ENCODE results near the gene DAB1. TPM values are rescaled to one million over a fixed set of nuclear protein-coding genes. Genes with fewer than 3 reads are reported as not detected.

DAB1 gene
- total RNA-seq, 2 experiments from 2014 or later: 0.54 to 0.72 TPM

DNA sequence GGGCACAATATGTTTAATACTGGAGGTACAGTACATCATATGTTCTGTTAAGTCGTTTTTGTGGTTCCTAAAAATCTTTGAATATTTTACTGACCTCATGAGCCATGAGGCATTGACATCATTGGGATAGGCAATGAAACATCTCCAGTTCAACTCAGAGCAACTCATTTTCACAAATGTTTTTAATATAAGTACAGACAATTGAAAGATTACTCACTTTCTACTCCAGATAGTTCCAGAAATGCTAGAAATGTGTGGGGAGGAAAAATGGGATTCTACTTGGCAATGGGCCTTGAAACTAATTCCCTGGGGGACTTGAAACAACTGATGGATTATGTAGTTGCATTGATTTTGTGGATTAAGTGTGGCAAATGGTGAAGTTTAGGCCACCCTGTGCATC is 450.9 kb downstream of the DAB1 start:
- Mint-ChIP-seq H3K4me1 (no peaks in the 10 kb centered on the region), H3K27me3 (no peaks in the 10 kb centered on the region), H3K4me3 (no peak overlapping the region), H3K27ac (no peak overlapping the region), H3K9me3 (no peaks in the 10 kb centered on the region), H3K36me3 (no peaks in the 10 kb centered on the region)
- no peak for ATAC-seq (ENCODE audit: low read depth)
- DNase-seq: no peak
- POLR2A ChIA-PET: no interaction called here

DNA sequence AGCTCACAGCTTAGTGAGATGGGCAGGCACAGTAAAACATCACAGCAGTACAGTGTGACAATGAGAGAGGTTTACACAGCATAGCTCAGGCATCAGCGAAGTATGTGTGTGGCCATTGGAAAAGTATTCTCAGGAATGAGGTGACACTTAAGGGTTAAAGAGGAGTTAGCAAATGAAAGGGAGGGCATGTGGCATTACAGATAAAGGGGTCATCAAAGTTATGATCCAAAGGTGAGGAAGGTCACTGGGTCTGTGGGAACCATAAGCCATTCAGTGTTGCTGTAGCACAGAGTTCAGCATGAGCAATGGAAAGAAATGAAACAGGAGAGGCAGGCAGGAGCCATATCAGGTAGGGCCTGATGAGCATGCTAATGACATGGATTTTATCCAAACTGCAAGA is 453.6 kb downstream of the DAB1 start:
- no peaks in the 10 kb centered on the region for H3K4me1 Mint-ChIP-seq
- no peak for DNase-seq
- POLR2A ChIA-PET: no interaction called here
- H3K27ac Mint-ChIP-seq: no peak overlapping the region
- ATAC-seq (ENCODE audit: low read depth): no peak
- no peak overlapping the region for H3K4me3 Mint-ChIP-seq
- no peaks in the 10 kb centered on the region for H3K9me3 Mint-ChIP-seq
- no peaks in the 10 kb centered on the region for H3K36me3 Mint-ChIP-seq
- H3K27me3 Mint-ChIP-seq: no peaks in the 10 kb centered on the region

DNA sequence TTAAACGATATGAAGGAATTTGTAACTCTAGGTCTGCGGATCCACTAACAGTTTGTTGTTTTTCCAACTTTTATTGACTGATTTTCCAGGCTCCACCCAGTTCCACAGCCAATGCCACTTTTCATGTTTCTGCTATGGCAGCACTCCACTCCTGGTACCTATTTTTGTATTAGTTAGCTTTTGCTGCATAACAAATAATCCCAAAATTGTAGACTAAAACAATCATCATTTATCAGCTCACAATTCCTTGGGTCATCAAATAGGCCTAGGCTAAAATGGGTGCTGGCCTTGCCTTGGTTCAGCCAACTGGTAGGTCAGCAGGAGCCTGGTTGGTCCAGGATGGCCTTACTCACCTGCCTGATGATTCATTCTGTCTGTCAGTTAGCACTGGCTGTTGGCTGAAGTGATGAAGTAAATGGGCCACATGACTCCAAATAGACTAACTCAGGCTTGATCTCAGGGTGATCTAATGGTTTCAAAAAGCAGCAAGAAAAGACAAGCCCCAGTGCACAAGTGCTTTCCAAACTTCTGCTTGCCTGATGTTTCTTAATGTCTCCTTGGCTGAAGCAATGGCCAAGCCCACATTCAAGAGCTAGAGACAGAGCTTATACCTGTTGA is 454.9 kb downstream of the DAB1 start:
- POLR2A ChIA-PET: no interaction called here
- H3K9me3 Mint-ChIP-seq: no peaks in the 10 kb centered on the region
- H3K4me3 Mint-ChIP-seq: no peak overlapping the region
- ATAC-seq (ENCODE audit: low read depth): no peak
- H3K27ac Mint-ChIP-seq: no peak overlapping the region
- no peaks in the 10 kb centered on the region for H3K36me3 Mint-ChIP-seq
- H3K4me1 Mint-ChIP-seq: no peaks in the 10 kb centered on the region
- no peaks in the 10 kb centered on the region for H3K27me3 Mint-ChIP-seq
- no peak for DNase-seq

DNA sequence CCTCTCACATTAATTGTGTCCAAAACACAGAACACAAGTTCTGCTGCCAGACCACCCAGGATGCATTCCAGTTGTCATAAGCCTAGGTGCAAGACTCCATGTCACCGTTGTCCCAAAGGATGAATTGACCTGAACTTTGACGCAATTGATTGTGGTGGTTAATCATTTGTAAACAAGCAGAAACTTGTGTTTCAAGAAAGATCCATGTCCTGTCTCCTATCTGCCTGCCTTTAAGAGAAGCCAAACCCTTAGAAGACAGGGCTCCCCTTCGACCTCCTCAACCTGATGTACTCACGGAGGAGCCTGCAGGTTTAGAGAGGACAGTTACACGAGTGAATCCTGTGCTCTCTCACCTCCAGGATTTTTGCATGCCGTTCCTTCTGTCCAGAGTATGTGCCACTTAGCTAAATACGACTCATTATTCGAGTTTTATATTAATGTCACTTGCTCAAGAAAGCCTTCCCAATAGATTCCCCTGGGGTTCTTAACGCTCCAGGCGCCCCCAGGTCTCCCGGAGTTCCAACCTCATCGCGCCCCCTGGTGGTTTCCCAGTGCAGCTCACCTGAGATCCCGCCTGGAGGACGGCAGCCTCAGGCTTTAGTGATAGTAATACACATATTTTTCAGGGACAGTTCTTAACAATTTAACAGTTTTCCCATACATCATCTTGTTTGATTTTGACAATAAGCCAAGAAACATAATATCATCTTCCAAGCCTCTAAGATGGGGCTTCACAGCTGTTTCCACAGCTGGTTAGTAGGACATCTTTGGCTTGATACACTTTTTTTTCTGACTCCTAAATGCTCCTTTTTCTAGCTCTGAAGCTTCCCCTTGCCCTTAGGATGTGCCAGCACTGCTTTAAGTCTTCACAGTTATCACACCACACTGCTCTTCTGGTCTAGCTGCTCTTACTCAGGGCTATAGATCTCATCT is 455.7 kb downstream of the DAB1 start:
- Mint-ChIP-seq H3K4me3 (no peak overlapping the region), H3K36me3 (no peaks in the 10 kb centered on the region), H3K4me1 (no peaks in the 10 kb centered on the region), H3K27ac (no peak overlapping the region), H3K9me3 (no peaks in the 10 kb centered on the region), H3K27me3 (no peaks in the 10 kb centered on the region)
- DNase-seq (no peak), ATAC-seq (ENCODE audit: low read depth) (no peak)
- POLR2A ChIA-PET: no interaction called here

DNA sequence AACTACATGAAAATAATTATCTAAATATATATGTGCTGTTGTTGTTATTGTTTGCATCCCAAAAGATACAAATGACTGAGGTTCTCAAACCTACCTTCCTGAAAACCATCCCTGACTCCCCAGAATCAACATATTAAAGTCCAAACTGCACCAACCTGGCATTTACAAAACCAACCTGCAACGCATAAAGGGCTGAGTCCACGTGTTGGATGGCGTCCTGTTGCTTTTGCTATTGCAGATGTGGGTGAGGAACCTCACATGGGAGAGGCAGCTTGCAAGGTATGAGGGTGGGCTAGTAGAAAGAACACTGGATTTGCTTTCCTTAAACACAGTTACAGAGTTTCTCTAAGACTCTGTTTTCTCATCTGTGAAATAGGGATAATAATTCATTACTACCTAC is 456.5 kb downstream of the DAB1 start:
- POLR2A ChIA-PET: no interaction called here
- Mint-ChIP-seq H3K36me3 (no peaks in the 10 kb centered on the region), H3K9me3 (no peaks in the 10 kb centered on the region), H3K4me1 (no peaks in the 10 kb centered on the region), H3K27ac (no peak overlapping the region), H3K27me3 (no peaks in the 10 kb centered on the region), H3K4me3 (no peak overlapping the region)
- ATAC-seq (ENCODE audit: low read depth) (no peak), DNase-seq (no peak)

DNA sequence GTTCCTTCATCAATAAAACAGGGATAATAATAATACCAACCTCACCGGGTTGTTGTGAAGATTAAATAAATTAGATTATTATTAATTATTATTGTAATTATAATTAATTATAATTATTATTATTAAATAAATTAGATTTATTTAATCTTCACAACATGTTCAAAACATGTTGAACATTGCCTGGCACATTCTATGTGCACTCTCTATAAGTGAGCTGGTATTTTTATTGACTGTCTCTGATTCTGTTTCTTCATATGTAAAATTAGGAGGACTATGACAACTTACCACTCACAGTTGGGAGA is 457.2 kb downstream of the DAB1 start:
- H3K27ac Mint-ChIP-seq: no peak overlapping the region
- no peaks in the 10 kb centered on the region for H3K4me1 Mint-ChIP-seq
- ATAC-seq (ENCODE audit: low read depth) (no peak), DNase-seq (no peak)
- H3K9me3 Mint-ChIP-seq: no peaks in the 10 kb centered on the region
- no peaks in the 10 kb centered on the region for H3K27me3 Mint-ChIP-seq
- no peaks in the 10 kb centered on the region for H3K36me3 Mint-ChIP-seq
- POLR2A ChIA-PET: no interaction called here
- no peak overlapping the region for H3K4me3 Mint-ChIP-seq

DNA sequence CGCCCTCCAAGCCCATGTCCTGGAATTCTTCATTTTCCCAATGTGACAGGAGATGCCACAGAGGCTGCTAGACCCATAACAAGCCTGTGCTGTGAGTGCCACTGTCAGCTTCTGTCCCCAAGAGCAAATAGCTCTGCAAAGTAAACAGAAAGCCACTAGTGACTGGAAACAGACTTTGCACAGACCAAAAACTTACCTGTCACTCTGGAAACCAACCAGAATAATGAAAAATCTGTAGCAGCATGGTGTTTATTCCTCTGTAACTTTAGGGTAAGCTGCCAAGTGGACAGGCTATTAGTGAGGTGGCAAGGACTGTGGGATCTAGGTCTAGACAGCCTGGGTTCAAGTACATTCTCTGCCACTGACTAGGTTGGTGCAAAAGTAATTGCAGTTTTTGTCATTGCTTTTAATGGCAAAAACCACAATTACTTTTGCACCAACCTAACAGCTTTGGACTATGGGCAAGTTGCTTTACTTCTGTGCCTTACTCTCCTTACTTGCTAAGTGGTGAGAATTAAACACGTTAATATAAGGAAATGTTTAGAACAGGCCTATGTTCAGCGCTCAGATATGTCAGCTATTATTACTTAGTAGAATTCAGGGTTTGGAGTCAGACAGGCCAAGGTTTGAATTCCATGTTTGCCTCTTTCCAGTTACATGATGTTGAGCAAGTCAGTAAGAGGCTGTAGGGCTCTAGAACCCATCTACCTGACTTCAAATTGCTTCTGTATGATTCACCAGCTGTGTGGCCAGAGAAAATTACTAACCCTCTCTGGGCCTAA is 457.8 kb downstream of the DAB1 start, which contains the start of gene C8B:
C8B (minus strand) TSS at position 100 of the 782 bp plus-strand sequence; CDS start at position 33, 67 bp downstream.
- Mint-ChIP-seq H3K4me1 (no peaks in the 10 kb centered on the region), H3K27ac (no peak within 1 kb of the TSS), H3K27me3 (no peaks in the 10 kb centered on the region), H3K36me3 (no peaks in the 10 kb centered on the region), H3K9me3 (no peaks in the 10 kb centered on the region), H3K4me3 (no peak within 1 kb of the TSS)
- ATAC-seq (ENCODE audit: low read depth) (no peak), DNase-seq (no peak)
- POLR2A ChIA-PET: no interaction called here

DNA sequence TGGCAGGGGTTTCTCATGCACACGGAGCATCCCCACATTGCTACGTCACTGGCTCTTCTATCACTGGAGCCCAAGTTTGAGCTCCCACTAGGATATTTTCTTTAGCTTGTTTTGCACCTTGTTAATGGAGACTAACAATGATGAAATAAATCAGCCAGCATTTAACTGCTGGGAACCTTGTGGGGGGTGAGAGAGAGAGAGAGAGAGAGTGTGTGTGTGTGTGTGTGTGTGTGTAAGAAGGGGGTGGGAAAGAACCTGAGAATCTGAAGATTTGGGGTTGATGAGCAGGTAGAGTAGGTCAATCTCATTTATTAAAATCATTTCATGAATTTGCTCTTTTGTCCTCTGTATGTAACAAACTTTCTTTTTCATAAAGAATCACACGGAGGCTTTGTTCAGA is 458.7 kb downstream of the DAB1 start:
- Mint-ChIP-seq H3K4me3 (no peak overlapping the region), H3K9me3 (no peaks in the 10 kb centered on the region), H3K36me3 (no peaks in the 10 kb centered on the region), H3K27me3 (no peaks in the 10 kb centered on the region), H3K4me1 (no peaks in the 10 kb centered on the region), H3K27ac (no peak overlapping the region)
- no peak for DNase-seq
- POLR2A ChIA-PET: no interaction called here
- no peak for ATAC-seq (ENCODE audit: low read depth)

DNA sequence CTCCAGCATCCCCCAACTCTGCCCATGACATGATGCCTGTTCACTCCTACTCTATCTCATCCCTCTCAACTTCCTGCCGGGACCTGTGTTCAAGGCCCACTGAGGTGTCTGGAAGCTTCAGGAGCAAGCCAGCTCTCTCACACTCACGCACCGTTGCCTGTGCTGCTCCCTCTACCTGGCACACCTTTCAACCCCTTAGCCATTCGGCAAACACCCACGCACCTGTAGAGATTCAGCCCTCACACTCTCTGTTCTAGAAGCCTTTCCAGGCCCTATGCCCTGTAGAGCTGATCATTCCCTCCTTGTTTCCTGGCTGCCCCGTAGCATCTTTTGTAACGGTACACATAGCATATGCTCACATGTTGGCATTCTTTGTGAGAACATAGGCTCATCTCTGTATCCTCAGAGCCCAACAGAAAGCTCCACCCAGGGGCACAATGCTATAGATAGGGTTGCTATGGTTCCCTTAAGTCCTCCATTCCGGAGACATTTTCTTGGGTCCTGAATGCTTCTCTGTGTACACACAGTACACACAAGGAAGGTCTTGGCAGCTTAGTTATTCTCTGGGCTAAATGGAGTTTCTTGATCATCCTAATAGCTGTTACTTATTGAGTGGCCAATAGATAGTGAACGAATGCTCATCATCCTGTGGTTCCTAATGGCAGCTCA is 459.4 kb downstream of the DAB1 start:
- no peaks in the 10 kb centered on the region for H3K36me3 Mint-ChIP-seq
- POLR2A ChIA-PET: no interaction called here
- ATAC-seq (ENCODE audit: low read depth) (no peak), DNase-seq (no peak)
- no peaks in the 10 kb centered on the region for H3K4me1 Mint-ChIP-seq
- H3K27ac Mint-ChIP-seq: no peak overlapping the region
- no peaks in the 10 kb centered on the region for H3K9me3 Mint-ChIP-seq
- H3K4me3 Mint-ChIP-seq: no peak overlapping the region
- H3K27me3 Mint-ChIP-seq: no peaks in the 10 kb centered on the region

DNA sequence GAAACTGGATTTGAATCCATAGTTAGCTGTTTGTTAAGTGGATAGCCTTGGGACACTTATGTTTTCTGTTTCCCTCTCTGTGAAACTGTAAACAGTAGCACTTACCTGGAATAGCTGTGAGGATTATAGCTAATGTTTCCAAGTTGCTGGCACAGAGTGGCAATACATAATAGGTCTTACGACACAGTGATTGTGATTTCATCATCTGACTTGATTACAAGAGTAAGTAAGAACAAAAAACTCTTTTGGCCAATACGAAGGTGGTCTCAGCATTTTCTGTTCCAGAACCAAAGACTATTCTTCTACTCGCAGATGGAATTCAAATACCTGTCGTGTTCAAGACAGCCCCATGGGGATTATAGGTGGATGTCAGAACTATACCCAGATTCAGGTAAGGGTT is 460.2 kb downstream of the DAB1 start:
- Mint-ChIP-seq H3K36me3 (no peaks in the 10 kb centered on the region), H3K27ac (no peak overlapping the region), H3K4me3 (no peak overlapping the region), H3K9me3 (no peaks in the 10 kb centered on the region), H3K4me1 (no peaks in the 10 kb centered on the region), H3K27me3 (no peaks in the 10 kb centered on the region)
- POLR2A ChIA-PET: no interaction called here
- no peak for DNase-seq
- ATAC-seq (ENCODE audit: low read depth): no peak

DNA sequence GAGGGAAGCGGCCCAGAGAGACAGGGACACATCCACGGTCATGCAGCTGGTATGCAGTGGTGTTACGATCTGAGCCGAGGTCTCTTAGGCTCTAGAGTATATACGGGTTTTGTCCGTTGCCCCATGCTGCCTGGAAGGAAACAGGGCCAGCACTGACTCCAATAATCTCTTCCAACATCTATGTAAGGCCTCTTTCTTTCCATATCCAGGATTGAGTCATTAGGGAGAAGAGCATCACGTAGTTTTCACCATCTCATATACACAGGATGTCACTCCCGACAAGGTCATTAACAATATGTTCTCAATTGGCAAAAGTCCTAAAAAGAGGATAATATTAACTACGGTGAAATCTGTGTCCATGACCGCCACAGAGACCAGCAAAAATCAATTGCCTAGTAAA is 462.4 kb downstream of the DAB1 start:
- H3K9me3 Mint-ChIP-seq: no peaks in the 10 kb centered on the region
- peaks cover 1% of the 10 kb centered on the region for H3K27me3 Mint-ChIP-seq
- POLR2A ChIA-PET: no interaction called here
- no peak for DNase-seq
- no peak overlapping the region for H3K4me3 Mint-ChIP-seq
- ATAC-seq (ENCODE audit: low read depth): no peak
- H3K27ac Mint-ChIP-seq: no peak overlapping the region
- H3K36me3 Mint-ChIP-seq: no peaks in the 10 kb centered on the region
- no peaks in the 10 kb centered on the region for H3K4me1 Mint-ChIP-seq

DNA sequence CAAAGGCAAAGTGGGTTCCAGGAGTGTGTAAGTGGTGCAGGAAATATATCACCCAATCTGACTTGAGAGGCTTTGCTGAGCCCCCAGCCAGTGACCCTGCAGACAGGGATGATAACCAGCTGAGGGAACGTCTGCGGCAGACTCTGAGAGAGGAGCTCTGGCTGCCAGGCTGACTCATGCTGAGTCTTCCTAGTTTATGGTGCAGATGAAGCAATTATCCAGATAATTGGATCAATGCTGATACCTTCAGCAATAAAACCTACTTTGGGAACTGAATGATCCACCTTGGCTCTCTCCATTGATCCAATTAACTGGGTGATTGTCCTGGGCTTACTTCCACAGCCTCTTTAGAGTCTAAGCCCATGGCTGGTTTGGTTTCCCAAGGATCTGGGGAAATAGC is 465.3 kb downstream of the DAB1 start:
- Mint-ChIP-seq H3K4me1 (no peaks in the 10 kb centered on the region), H3K27me3 (peaks cover 1% of the 10 kb centered on the region), H3K4me3 (no peak overlapping the region), H3K9me3 (no peaks in the 10 kb centered on the region), H3K36me3 (no peaks in the 10 kb centered on the region), H3K27ac (no peak overlapping the region)
- DNase-seq (no peak), ATAC-seq (ENCODE audit: low read depth) (no peak)
- POLR2A ChIA-PET: no interaction called here

DNA sequence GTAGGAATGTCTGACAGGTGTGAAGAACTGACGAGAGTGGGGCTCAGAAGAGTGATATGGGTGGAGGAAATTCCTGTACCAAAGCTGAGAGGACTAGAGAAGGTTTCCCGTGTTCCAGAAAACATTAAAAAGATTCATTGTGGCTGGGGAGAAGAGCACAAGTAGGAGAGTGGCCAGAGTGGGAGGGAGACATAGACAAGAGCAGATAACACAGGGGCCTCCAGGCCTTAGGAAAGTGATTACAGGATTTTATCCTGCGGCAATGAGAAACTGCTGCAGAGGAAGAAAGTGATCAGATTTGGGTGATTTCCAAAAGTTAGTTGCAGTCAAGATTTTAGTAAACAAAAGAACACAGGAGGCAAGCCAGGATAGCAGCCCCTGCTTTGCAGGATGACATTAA is 465.9 kb downstream of the DAB1 start:
- Mint-ChIP-seq H3K36me3 (no peaks in the 10 kb centered on the region), H3K27me3 (peaks cover 1% of the 10 kb centered on the region), H3K4me3 (no peak overlapping the region), H3K9me3 (no peaks in the 10 kb centered on the region), H3K27ac (no peak overlapping the region), H3K4me1 (no peaks in the 10 kb centered on the region)
- ATAC-seq (ENCODE audit: low read depth): no peak
- no peak for DNase-seq
- POLR2A ChIA-PET: no interaction called here

Data from activated naive CD8-positive, alpha-beta T cell treated with anti-CD3 and anti-CD28 coated beads, Interleukin-2, amount 10 ng/mL, durations not matched to agents 7 days and 5 days (primary cell).